ENCODE results near the gene GUCA2A. TPM values are rescaled to one million over a fixed set of nuclear protein-coding genes. Genes with fewer than 3 reads are reported as not detected.
"Not testable (repeated sequence)": the region's sequence is repeated elsewhere in the genome, so short reads cannot be mapped to it uniquely, and the experiment has no call there.

Gene GUCA2A, protein sequence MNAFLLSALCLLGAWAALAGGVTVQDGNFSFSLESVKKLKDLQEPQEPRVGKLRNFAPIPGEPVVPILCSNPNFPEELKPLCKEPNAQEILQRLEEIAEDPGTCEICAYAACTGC
- not detected for polyA plus RNA-seq

DNA sequence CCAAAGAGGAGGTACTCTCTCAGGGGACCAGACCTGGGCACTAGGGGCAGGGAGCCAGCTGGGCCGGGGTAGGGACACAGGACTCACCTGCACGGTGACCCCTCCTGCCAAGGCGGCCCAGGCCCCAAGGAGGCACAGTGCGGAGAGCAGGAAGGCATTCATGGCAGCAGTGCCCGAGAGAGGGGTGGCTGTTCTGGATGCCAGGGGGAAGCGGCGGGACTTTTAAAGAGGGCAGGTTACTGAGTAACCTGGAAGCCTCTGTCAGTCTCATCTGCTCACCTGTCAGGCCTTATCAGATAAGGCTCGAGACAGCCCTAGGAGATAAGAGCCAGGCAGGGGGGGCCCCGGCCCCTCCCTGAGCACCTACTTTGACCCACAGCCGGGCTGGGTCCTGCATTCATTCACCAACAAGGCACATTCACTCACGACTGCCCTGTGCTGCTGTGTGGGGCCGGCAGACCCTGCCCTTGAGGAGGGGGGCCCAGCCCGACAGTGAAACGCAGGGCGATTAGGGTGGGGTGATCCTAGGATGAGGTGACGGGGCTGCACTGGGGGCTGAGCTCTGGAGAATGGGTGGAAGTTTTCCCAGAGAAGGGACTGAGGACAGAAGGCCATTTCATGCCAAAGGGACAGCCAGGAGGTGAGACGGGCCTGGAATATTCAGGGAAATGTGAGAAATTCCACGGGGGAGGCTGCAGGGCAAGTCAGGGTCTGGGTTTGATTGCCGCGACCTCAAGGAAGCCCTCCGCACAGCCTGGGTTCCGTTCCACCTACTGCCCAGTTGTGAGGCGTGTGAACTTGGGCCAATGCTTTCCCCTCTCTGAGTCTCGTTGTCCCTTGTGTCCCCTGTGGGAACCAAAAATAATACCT lies at the start of gene GUCA2A:
TSS of gene GUCA2A (minus strand) at position 195 of the 870 bp plus-strand sequence. CDS start at position 162, 33 bp downstream.
- H3K27ac ChIP-seq (ENCODE audit: low read depth in 2 of 2, low read length in 1 of 2), result no peak within 1 kb of the TSS

DNA sequence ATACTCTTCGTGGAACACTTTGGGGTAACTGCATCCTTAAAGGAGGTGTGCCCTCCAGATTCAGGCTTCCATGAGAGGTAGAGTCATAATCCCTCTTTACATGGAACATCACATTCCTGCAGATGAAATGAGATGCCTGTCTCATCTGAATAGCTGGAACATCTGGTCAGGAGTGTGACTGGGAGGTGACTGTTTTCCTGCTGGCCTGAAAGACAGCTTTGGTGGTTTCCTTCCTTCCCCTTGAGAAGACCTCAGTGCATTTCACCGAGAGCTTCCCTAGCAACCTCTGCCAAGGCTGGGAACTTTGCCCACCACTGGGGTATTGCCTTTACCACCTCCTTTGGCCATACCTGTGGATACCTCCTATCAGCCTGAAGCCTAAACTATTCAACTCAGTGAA lies 46.7 kb upstream of the GUCA2A start:
- Histone ChIP-seq H3K27me3 (ENCODE audit: control insufficient read depth in 1 of 2, insufficient read depth in 2 of 2, low read length in 2 of 2) (no peaks in the 10 kb centered on the region), H3K4me3 (ENCODE audit: low read depth in 1 of 2, low read length in 2 of 2) (no peak overlapping the region), H3K9me3 (ENCODE audit: control insufficient read depth in 2 of 2, insufficient read depth in 1 of 2, low read depth in 1 of 2, low read length in 1 of 2) (no peaks in the 10 kb centered on the region), H3K36me3 (ENCODE audit: control insufficient read depth in 2 of 2, insufficient read depth in 2 of 2, low read length in 1 of 2) (no peaks in the 10 kb centered on the region), H3K27ac (ENCODE audit: low read depth in 2 of 2, low read length in 1 of 2) (no peak overlapping the region), H3K4me1 (ENCODE audit: control insufficient read depth in 2 of 2, insufficient read depth in 2 of 2, low read length in 1 of 2) (peaks cover 0 to 12% of the 10 kb centered on the region in 2 donors)
- WGBS, 2 donors, result 71 to 89% methylated on average over 2 of the region's 2 CpGs

More for the DNA sequence above, at the start of gene GUCA2A:
- Histone ChIP-seq H3K4me3 (ENCODE audit: low read depth in 1 of 2, low read length in 2 of 2) (no peak within 1 kb of the TSS), H3K27me3 (ENCODE audit: control insufficient read depth in 1 of 2, insufficient read depth in 2 of 2, low read length in 2 of 2) (no peaks in the 10 kb centered on the region), H3K4me1 (ENCODE audit: control insufficient read depth in 2 of 2, insufficient read depth in 2 of 2, low read length in 1 of 2) (peaks cover 0 to 13% of the 10 kb centered on the region in 2 donors), H3K9me3 (ENCODE audit: control insufficient read depth in 2 of 2, insufficient read depth in 1 of 2, low read depth in 1 of 2, low read length in 1 of 2) (peaks cover 0 to 3% of the 10 kb centered on the region in 2 donors), H3K36me3 (ENCODE audit: control insufficient read depth in 2 of 2, insufficient read depth in 2 of 2, low read length in 1 of 2) (no peaks in the 10 kb centered on the region)
- WGBS, 2 donors, result 69 to 78% methylated on average over 24 of the region's 24 CpGs

DNA sequence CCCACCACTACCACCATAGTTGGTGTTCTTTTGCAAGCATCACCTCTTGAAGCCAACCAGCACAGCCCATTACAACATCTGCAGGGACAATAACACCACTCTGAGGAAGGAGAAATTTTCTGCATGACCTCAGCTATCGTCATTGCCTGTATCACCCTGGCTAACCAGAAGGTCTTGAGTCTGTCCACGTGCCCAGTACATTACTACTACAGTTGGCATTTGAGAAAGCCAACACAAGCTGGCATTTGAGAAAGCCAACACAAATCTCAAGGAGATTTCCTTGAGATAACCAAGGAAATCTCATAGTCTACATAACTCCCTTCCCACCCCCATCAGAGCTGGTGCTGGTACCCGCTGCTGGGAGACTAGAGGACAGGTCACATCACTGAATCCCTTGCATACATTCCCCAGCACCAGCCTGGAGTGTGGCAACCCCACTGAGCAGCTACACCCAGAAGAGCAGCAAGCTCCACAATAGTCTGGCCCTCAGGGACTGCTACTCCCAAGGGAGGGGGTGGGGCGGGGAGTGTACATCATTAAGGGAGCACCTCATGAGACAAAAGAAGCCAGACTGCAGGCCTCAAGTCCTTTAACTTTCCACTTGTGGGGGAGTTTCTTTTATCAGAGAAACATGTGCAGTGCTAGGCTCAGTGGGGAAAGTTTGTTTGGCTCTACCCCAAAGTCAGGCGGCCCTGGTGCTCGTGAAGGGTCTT lies 46.0 kb upstream of the GUCA2A start:
- Histone ChIP-seq H3K4me3 (ENCODE audit: low read depth in 1 of 2, low read length in 2 of 2) (no peak overlapping the region), H3K27me3 (ENCODE audit: control insufficient read depth in 1 of 2, insufficient read depth in 2 of 2, low read length in 2 of 2) (no peaks in the 10 kb centered on the region), H3K4me1 (ENCODE audit: control insufficient read depth in 2 of 2, insufficient read depth in 2 of 2, low read length in 1 of 2) (peaks cover 0 to 12% of the 10 kb centered on the region in 2 donors), H3K27ac (ENCODE audit: low read depth in 2 of 2, low read length in 1 of 2) (no peak overlapping the region), H3K36me3 (ENCODE audit: control insufficient read depth in 2 of 2, insufficient read depth in 2 of 2, low read length in 1 of 2) (no peaks in the 10 kb centered on the region), H3K9me3 (ENCODE audit: control insufficient read depth in 2 of 2, insufficient read depth in 1 of 2, low read depth in 1 of 2, low read length in 1 of 2) (no peaks in the 10 kb centered on the region)
- 94 to 97% methylated on average over 6 of the region's 6 CpGs for WGBS, 2 donors

DNA sequence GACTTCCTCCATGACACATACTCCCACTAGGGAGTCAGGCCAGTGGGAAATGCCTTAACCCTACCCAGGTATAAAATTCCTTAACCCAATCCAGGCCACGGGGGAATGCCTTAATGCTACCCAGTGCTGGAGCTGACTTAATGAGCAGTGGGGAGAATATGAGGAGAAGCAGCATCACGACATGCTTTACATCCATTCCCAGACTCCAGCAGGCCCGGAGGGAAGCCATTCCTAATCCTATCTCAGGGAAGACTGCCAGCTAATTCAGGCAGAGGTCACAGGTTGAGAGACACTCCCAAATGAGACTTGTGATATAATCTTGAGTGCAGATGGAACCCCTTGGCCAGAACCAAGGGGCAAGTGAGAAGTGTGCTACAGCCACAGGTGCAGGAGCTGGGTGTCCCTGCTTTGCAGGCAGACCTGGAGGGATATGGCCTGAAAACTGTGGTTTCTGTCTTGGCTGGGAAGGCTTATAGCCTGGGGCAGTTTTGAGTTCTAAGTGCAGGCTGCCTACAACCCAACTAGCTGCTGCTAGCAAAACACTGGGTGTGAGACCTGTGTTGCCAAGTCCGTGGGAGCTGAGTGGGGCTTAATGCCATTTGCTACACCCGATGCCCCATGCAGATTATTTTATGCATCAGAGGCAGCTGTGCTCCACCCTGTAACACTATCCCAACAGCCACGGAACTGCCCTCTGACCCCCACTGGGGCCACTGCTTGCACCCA lies 45.1 kb upstream of the GUCA2A start:
- Histone ChIP-seq H3K36me3 (ENCODE audit: control insufficient read depth in 2 of 2, insufficient read depth in 2 of 2, low read length in 1 of 2) (no peaks in the 10 kb centered on the region), H3K27me3 (ENCODE audit: control insufficient read depth in 1 of 2, insufficient read depth in 2 of 2, low read length in 2 of 2) (no peaks in the 10 kb centered on the region), H3K4me1 (ENCODE audit: control insufficient read depth in 2 of 2, insufficient read depth in 2 of 2, low read length in 1 of 2) (peaks cover 0 to 12% of the 10 kb centered on the region in 2 donors), H3K27ac (ENCODE audit: low read depth in 2 of 2, low read length in 1 of 2) (no peak overlapping the region), H3K4me3 (ENCODE audit: low read depth in 1 of 2, low read length in 2 of 2) (no peak overlapping the region), H3K9me3 (ENCODE audit: control insufficient read depth in 2 of 2, insufficient read depth in 1 of 2, low read depth in 1 of 2, low read length in 1 of 2) (no peaks in the 10 kb centered on the region)
- 48 to 57% methylated on average over 6 of the region's 6 CpGs for WGBS, 2 donors

DNA sequence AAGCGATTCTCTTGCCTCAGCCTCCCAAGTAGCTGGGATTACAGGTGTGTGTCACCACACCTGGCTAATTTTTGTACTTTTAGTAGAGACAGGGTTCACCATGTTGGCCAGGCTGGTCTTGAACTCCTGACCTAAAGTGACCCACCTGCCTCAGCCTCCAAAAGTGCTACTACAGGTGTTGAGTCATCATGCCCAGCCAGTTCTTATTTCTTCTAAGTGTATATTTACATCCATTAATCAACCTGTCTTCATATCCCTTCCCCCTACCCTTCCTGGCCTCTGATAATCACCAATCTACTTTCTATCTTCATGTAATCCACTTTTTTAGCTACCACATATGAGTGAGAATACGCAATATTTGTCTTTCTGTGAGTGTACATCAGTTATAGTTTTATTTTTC lies 42.4 kb upstream of the GUCA2A start:
- not testable (repeated sequence) for H3K4me3 ChIP-seq (ENCODE audit: low read depth in 1 of 2, low read length in 2 of 2); H3K9me3 ChIP-seq (ENCODE audit: control insufficient read depth in 2 of 2, insufficient read depth in 1 of 2, low read depth in 1 of 2, low read length in 1 of 2); H3K27me3 ChIP-seq (ENCODE audit: control insufficient read depth in 1 of 2, insufficient read depth in 2 of 2, low read length in 2 of 2); H3K27ac ChIP-seq (ENCODE audit: low read depth in 2 of 2, low read length in 1 of 2); H3K36me3 ChIP-seq (ENCODE audit: control insufficient read depth in 2 of 2, insufficient read depth in 2 of 2, low read length in 1 of 2)
- 98 to 100% methylated on average over 2 of the region's 2 CpGs for WGBS, 2 donors
- peaks cover 0 to 12% of the 10 kb centered on the region in 2 donors for H3K4me1 ChIP-seq (ENCODE audit: control insufficient read depth in 2 of 2, insufficient read depth in 2 of 2, low read length in 1 of 2)

DNA sequence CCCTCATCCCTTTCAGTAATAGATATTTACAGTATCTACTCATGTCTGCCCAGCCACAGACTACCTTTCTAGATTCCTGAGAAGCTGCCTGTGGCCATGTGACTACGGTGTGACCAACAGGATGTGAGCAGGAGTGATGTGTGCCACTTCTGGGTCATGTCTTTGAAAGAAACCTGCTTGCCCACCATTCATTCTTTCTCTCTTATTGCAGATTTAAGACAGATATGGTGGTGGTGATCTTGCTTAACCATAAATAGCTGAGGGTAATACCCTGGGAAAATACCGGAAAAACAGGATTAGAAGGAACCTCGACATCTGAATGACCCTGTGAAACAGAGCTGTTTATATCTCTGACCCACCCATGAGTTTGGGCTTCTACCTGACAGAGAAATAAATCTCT lies 41.6 kb upstream of the GUCA2A start:
- no peak overlapping the region for H3K4me3 ChIP-seq (ENCODE audit: low read depth in 1 of 2, low read length in 2 of 2)
- H3K27ac ChIP-seq (ENCODE audit: low read depth in 2 of 2, low read length in 1 of 2), result no peak overlapping the region
- H3K9me3 ChIP-seq (ENCODE audit: control insufficient read depth in 2 of 2, insufficient read depth in 1 of 2, low read depth in 1 of 2, low read length in 1 of 2), result no peaks in the 10 kb centered on the region
- WGBS, 2 donors, result 64 to 66% methylated on average over 3 of the region's 3 CpGs
- H3K36me3 ChIP-seq (ENCODE audit: control insufficient read depth in 2 of 2, insufficient read depth in 2 of 2, low read length in 1 of 2), result no peaks in the 10 kb centered on the region
- H3K4me1 ChIP-seq (ENCODE audit: control insufficient read depth in 2 of 2, insufficient read depth in 2 of 2, low read length in 1 of 2), result peaks cover 0 to 12% of the 10 kb centered on the region in 2 donors
- no peaks in the 10 kb centered on the region for H3K27me3 ChIP-seq (ENCODE audit: control insufficient read depth in 1 of 2, insufficient read depth in 2 of 2, low read length in 2 of 2)

DNA sequence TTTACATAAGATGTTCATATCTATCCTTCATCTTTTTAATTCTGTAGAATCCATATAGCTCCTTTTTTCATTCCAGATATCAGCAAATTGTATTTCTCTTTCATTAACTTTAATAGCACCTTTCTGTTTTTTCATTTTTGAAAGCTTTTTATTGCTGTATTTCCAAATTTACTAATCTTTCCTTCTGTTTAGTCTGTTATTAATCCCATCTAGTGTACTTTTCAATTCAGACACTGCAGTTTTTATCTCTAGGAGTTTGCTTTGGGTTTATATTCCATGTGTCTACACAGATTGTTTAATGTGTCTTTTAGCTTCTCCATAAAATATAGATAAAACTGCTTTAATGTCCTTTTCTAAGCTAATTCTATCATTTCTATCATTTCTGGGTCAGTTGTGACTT lies 37.4 kb upstream of the GUCA2A start:
- Histone ChIP-seq H3K27me3 (ENCODE audit: control insufficient read depth in 1 of 2, insufficient read depth in 2 of 2, low read length in 2 of 2) (no peaks in the 10 kb centered on the region), H3K4me3 (ENCODE audit: low read depth in 1 of 2, low read length in 2 of 2) (no peak overlapping the region), H3K36me3 (ENCODE audit: control insufficient read depth in 2 of 2, insufficient read depth in 2 of 2, low read length in 1 of 2) (no peaks in the 10 kb centered on the region), H3K4me1 (ENCODE audit: control insufficient read depth in 2 of 2, insufficient read depth in 2 of 2, low read length in 1 of 2) (no peaks in the 10 kb centered on the region), H3K9me3 (ENCODE audit: control insufficient read depth in 2 of 2, insufficient read depth in 1 of 2, low read depth in 1 of 2, low read length in 1 of 2) (no peaks in the 10 kb centered on the region), H3K27ac (ENCODE audit: low read depth in 2 of 2, low read length in 1 of 2) (no peak overlapping the region)

DNA sequence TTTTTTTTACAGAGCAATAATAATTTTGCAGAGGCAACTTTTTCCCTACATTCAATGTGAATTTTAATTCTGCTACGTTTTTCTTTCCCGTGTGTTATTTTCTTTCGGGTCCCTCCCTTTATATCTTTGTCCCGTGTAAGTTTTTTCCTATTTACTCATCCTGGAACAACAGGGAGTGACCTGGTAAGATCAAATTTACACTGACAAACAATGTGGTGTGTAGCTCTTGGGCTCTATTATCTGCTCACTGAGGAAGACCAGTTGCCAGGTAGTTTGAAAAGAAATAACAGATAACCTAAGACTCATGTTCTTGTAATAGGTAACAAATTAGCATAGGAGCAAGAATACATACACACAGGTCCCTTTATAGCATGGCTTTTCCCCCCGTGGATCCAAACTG lies 33.7 kb upstream of the GUCA2A start:
- Histone ChIP-seq H3K27ac (ENCODE audit: low read depth in 2 of 2, low read length in 1 of 2) (no peak overlapping the region), H3K36me3 (ENCODE audit: control insufficient read depth in 2 of 2, insufficient read depth in 2 of 2, low read length in 1 of 2) (no peaks in the 10 kb centered on the region), H3K27me3 (ENCODE audit: control insufficient read depth in 1 of 2, insufficient read depth in 2 of 2, low read length in 2 of 2) (no peaks in the 10 kb centered on the region), H3K9me3 (ENCODE audit: control insufficient read depth in 2 of 2, insufficient read depth in 1 of 2, low read depth in 1 of 2, low read length in 1 of 2) (no peaks in the 10 kb centered on the region), H3K4me3 (ENCODE audit: low read depth in 1 of 2, low read length in 2 of 2) (no peak overlapping the region), H3K4me1 (ENCODE audit: control insufficient read depth in 2 of 2, insufficient read depth in 2 of 2, low read length in 1 of 2) (no peaks in the 10 kb centered on the region)
- 78 to 81% methylated on average over 5 of the region's 5 CpGs for WGBS, 2 donors

DNA sequence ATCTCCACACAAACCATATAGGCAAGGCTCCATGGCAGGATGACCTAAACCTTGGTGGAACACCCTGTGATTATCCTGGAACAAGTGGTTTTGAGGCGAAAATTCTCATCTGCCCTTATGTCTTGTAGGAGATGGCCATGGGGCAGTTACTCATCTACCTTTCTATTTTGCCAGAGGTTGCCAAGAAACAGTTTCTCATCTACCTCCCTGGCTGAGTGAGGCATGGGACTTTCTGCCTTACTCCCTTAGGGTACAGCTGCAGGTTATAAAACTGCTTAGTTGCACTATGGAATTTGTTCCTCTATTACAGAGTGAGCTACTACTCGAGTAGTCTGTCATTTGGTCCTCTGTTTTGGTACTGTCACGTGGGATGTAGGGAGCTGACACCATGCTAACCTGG lies 31.3 kb upstream of the GUCA2A start:
- peaks cover 0 to 5% of the 10 kb centered on the region in 2 donors for H3K4me1 ChIP-seq (ENCODE audit: control insufficient read depth in 2 of 2, insufficient read depth in 2 of 2, low read length in 1 of 2)
- H3K9me3 ChIP-seq (ENCODE audit: control insufficient read depth in 2 of 2, insufficient read depth in 1 of 2, low read depth in 1 of 2, low read length in 1 of 2), result no peaks in the 10 kb centered on the region
- H3K36me3 ChIP-seq (ENCODE audit: control insufficient read depth in 2 of 2, insufficient read depth in 2 of 2, low read length in 1 of 2), result peaks cover 0 to 5% of the 10 kb centered on the region in 2 donors
- H3K4me3 ChIP-seq (ENCODE audit: low read depth in 1 of 2, low read length in 2 of 2), result no peak overlapping the region
- 95 to 99% methylated on average over 3 of the region's 3 CpGs for WGBS, 2 donors
- H3K27ac ChIP-seq (ENCODE audit: low read depth in 2 of 2, low read length in 1 of 2), result no peak overlapping the region
- no peaks in the 10 kb centered on the region for H3K27me3 ChIP-seq (ENCODE audit: control insufficient read depth in 1 of 2, insufficient read depth in 2 of 2, low read length in 2 of 2)

Data from esophagus (tissue), 2 donors.